GM12878 (cell line): ENCODE measurements around the gene SHROOM3. TPM values are rescaled to one million over a fixed set of nuclear protein-coding genes. Genes with fewer than 3 reads are reported as not detected.

ENCODE experiments used
- ATAC-seq: fragments of 200-7000 bp; cut with Tn5 transposase; 3 replicates; pipeline ENCODE4 v1.9.1; 2020; ENCODE audit warnings: mild to moderate bottlenecking, moderate library complexity
- BruUV-seq: library from RNA; stranded (reverse); fragments of 400-500 nt; replicated peaks from 2 replicates; lab custom pipeline; 2021; lab: Mats Ljungman, UMichigan
- CTCF ChIA-PET: fragments of 300-600 bp; sonication (Branson Sonifier 250); formaldehyde crosslinking; extraction: SDS; loops from one replicate; lab custom pipeline; 2021; ENCODE audit warnings: inconsistent platforms; lab: Yijun Ruan, JAX
- POLR2A ChIA-PET: fragments of 350-600 bp; formaldehyde crosslinking; extraction: SDS; loops from one replicate; lab custom pipeline; 2021; ENCODE audit warnings: inconsistent platforms; lab: Charles Lee
- RAD21 ChIA-PET: fragments of 300-600 bp; sonication (Branson Sonifier 250); formaldehyde crosslinking; loops from one replicate; lab custom pipeline; 2023; ENCODE audit warnings: antibody characterized with exemption; ENCODE audit not compliant: unreplicated experiment; lab: Charles Lee
- SMC1A ChIA-PET: fragments of 300-600 bp; sonication (Branson Sonifier 250); formaldehyde crosslinking; loops from one replicate; lab custom pipeline; 2023; ENCODE audit not compliant: unreplicated experiment, uncharacterized antibody; lab: Charles Lee
- DNase-seq: peaks from one replicate; pipeline ENCODE4 v3.0.0-alpha.2; 2011; ENCODE audit warnings: low read depth, low spot score
- FAIRE-seq: peaks from 3 replicates; lab custom pipeline; 2011; peaks lifted over from hg19 to GRCh38; lab: Jason Lieb, UNC
- H2AFZ ChIP-seq: 2 replicates; pipeline ENCODE4 v1.6.0; 2011; ENCODE audit warnings: low read depth, low read length, control low read depth; ENCODE audit not compliant: control insufficient read depth
- H3K27ac ChIP-seq: 2 replicates; pipeline ENCODE4 v1.5.1; 2011; ENCODE audit warnings: control low read depth; ENCODE audit not compliant: control insufficient read depth, insufficient read depth
- H3K27me3 ChIP-seq, 2 experiments: replicated peaks in 1 of 2; 2 replicates each; pipeline versions ENCODE4 v1.6.0 to v1.6.1; 2011; ENCODE audit warnings: low read length in 1 of 2; ENCODE audit not compliant: control insufficient read depth in 2 of 2, insufficient read depth in 2 of 2
- H3K36me3 ChIP-seq, 2 experiments: 2 replicates each; pipeline ENCODE4 v1.5.1; 2011; ENCODE audit warnings: low read length in 1 of 2; ENCODE audit not compliant: control insufficient read depth in 2 of 2, insufficient read depth in 2 of 2
- H3K4me1 ChIP-seq: 2 replicates; pipeline ENCODE4 v1.6.1; 2011; ENCODE audit warnings: mild to moderate bottlenecking, low read length, moderate library complexity, mixed read lengths; ENCODE audit not compliant: control insufficient read depth, insufficient read depth
- H3K4me2 ChIP-seq: 2 replicates; pipeline ENCODE4 v1.6.0; 2011; ENCODE audit warnings: control low read depth; ENCODE audit not compliant: control insufficient read depth, insufficient read depth
- H3K4me3 ChIP-seq: fragments of 200-600 bp; sonication (generic); 2 replicates; pipeline ENCODE4 v1.5.1; 2016
- H3K79me2 ChIP-seq: 2 replicates; pipeline ENCODE4 v1.6.0; 2011; ENCODE audit warnings: low read length; ENCODE audit not compliant: control insufficient read depth, insufficient read depth
- H3K9ac ChIP-seq: 2 replicates; pipeline ENCODE4 v1.8.0; 2011; ENCODE audit warnings: low read length, control low read depth, mixed read lengths; ENCODE audit not compliant: control insufficient read depth, insufficient read depth
- H3K9me3 ChIP-seq: replicated peaks from 3 replicates; pipeline ENCODE4 v1.5.1; 2011; ENCODE audit warnings: mild to moderate bottlenecking, low read length; ENCODE audit not compliant: control insufficient read depth, insufficient read depth
- H4K20me1 ChIP-seq: 2 replicates; pipeline ENCODE4 v1.6.0; 2011; ENCODE audit not compliant: control insufficient read depth, insufficient read depth
- CHD4 ChIP-seq: fragments of 200-600 bp; sonication (generic); IDR thresholded peaks from 2 replicates; pipeline ENCODE4 v1.6.1; 2016; ENCODE audit warnings: mild to moderate bottlenecking
- RAD21 ChIP-seq: IDR thresholded peaks from 2 replicates; pipeline ENCODE4 v1.6.1; 2011; ENCODE audit warnings: mild to moderate bottlenecking, low read depth, low read length, moderate library complexity; ENCODE audit not compliant: insufficient read depth
- WGBS: methylation state at CpG from one replicate; pipeline ENCODE4 v1.1.6; 2016; ENCODE audit warnings: low lambda C conversion rate; ENCODE audit not compliant: insufficient replicate concordance, insufficient coverage; ENCODE audit errors: missing lambda C conversion rate; 5-methylcytosine and 5-hydroxymethylcytosine counted together
- in situ Hi-C: fragments of 300-500 bp; cut with MboI; formaldehyde crosslinking; loops from 9 replicates; pipeline ENCODE4 v1.14.3; 2018; ENCODE audit warnings: mixed read lengths
- intact Hi-C: fragments of 100-400 bp; cut with micrococcal nuclease; formaldehyde crosslinking; loops from one replicate; pipeline ENCODE4 v1.14.2; 2022; ENCODE audit not compliant: unreplicated experiment
- polyA plus RNA-seq, 11 experiments: library from polyadenylated mRNA; depleted of rRNA in 4 of 11; unstranded in 6 of 11; stranded (reverse) in 5 of 11; fragments of >200 nt; fragmentation: Nextera tagmentation in 4 of 11; fragmentation: Illumina TruSeq in 1 of 11; extraction: Ambion mirVana in 4 of 11; extraction: Trizol in 1 of 11; gene quantifications; 1 replicate in 1 of 11; 2 replicates in 10 of 11; pipeline versions ENCODE4 v1.2.1 to v1.2.3, GENCODE V29; 2011 to 2016; ENCODE audit warnings: inconsistent platforms in 2 of 11, missing spikeins in 2 of 11, low read depth in 1 of 11
- total RNA-seq, 4 experiments: library from RNA; depleted of rRNA in 3 of 4; stranded (reverse); fragments of >200 nt in 3 of 4; fragmentation: Illumina TruSeq in 1 of 4; extraction: Trizol in 1 of 4; gene quantifications; 2 replicates each; pipeline versions ENCODE4 v1.2.1 to v1.2.3, GENCODE V29; 2013 to 2021
- TF ChIP-seq, protein P1 (sequence below): fragments of 450-650 bp; IDR thresholded peaks from 2 replicates; pipeline ENCODE4 v1.6.1; 2017; ENCODE audit warnings: low read depth, mild to moderate bottlenecking, moderate library complexity

SHROOM3 gene
- total and polyA plus RNA-seq, 10 of the 15 experiments (the other 5 are each of a cell fraction or from before 2014, with no cell fraction given): under 0.01 to 0.29 (median 0.08) TPM; not detected in 1

DNA sequence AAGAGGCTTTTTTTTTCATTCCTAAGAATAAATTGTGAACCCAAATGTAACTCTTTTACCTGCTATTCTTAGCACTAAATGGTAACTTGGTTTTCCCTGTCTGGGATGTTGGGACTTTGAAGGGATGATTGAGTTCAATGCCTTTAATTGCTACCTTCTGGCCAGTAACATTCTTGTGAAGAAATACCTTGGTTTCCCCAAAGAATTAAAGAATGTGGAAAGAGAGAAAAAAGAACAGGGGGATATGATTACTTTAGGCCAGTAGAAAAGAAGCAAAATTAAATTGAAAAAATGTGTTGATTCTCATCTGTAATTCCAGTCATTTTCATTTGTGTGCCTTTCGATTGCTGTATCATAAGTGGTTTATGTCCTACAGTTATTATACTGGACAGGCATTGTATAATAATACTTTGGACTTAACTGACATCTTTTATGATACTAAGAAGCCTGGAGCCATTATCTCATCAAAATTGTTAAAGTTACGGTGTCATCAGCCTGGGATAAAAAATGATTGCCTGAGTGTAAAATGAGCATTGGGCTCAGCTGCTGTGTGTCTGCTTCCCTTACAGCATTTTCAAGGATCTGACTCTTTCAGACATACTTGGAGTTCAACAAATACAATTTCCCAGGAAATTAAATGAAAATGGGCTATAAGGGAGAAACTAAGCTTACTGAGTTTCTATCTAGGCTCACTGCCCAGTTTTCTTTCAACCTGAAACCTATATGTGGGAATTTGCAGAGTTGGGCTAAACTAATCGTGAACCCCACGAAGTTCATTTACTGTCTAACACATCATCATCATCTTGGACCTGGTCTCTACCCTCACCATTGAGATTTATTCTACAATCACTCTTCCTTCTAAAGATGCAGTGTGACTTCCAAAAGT is 146.3 kb downstream of the SHROOM3 start:
- H3K4me2 ChIP-seq: no peak overlapping the region
- no peak for TF ChIP-seq CHD4
- TF ChIP-seq, protein P1, sequence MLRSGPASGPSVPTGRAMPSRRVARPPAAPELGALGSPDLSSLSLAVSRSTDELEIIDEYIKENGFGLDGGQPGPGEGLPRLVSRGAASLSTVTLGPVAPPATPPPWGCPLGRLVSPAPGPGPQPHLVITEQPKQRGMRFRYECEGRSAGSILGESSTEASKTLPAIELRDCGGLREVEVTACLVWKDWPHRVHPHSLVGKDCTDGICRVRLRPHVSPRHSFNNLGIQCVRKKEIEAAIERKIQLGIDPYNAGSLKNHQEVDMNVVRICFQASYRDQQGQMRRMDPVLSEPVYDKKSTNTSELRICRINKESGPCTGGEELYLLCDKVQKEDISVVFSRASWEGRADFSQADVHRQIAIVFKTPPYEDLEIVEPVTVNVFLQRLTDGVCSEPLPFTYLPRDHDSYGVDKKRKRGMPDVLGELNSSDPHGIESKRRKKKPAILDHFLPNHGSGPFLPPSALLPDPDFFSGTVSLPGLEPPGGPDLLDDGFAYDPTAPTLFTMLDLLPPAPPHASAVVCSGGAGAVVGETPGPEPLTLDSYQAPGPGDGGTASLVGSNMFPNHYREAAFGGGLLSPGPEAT: no peak
- TF ChIP-seq RAD21: no peak
- no peaks in the 10 kb centered on the region for H3K79me2 ChIP-seq
- in situ Hi-C loops (no loop called here), intact Hi-C loops (no loop called here)
- DNase-seq (no peak), FAIRE-seq (no peak), ATAC-seq (no peak)
- 22% methylated on average over 4 of the region's 4 CpGs for WGBS
- ChIA-PET POLR2A (no interaction called here), RAD21 (no interaction called here), SMC1A (no interaction called here), CTCF (no interaction called here)
- H2AFZ ChIP-seq: no peak overlapping the region
- peaks cover 3 to 13% of the 10 kb centered on the region in 2 experiments for H3K27me3 ChIP-seq
- H4K20me1 ChIP-seq: no peaks in the 10 kb centered on the region
- H3K9me3 ChIP-seq: no peaks in the 10 kb centered on the region
- no TSS peak for BruUV-seq
- no peak overlapping the region for H3K4me3 ChIP-seq
- no peak overlapping the region for H3K27ac ChIP-seq
- no peaks in the 10 kb centered on the region for H3K36me3 ChIP-seq
- no peaks in the 10 kb centered on the region for H3K4me1 ChIP-seq
- no peak overlapping the region for H3K9ac ChIP-seq
